Thyroid gland (tissue), 4 donors: Measurements from ENCODE around the gene ZIC1.

Experiments used
- POLR2A ChIP-seq, 2 donors: fragments of 450-650 bp; IDR thresholded peaks; one replicate each; pipeline ENCODE4 v1.6.1; 2017; ENCODE audit warnings: antibody characterized with exemption in 2 of 2, mild to moderate bottlenecking in 2 of 2, moderate library complexity in 1 of 2
- TF ChIP-seq, protein P1 (sequence below), 6 experiments: fragments of 200-600 bp in 3 of 6; fragments of 450-650 bp in 3 of 6; sonication (generic) in 3 of 6; IDR thresholded peaks; one replicate each; pipeline ENCODE4 v1.5.1; 2016 to 2019; ENCODE audit warnings: antibody characterized with exemption in 6 of 6, mild to moderate bottlenecking in 2 of 6, inconsistent platforms in 1 of 6, moderate library complexity in 1 of 6

- TF ChIP-seq, protein P1, sequence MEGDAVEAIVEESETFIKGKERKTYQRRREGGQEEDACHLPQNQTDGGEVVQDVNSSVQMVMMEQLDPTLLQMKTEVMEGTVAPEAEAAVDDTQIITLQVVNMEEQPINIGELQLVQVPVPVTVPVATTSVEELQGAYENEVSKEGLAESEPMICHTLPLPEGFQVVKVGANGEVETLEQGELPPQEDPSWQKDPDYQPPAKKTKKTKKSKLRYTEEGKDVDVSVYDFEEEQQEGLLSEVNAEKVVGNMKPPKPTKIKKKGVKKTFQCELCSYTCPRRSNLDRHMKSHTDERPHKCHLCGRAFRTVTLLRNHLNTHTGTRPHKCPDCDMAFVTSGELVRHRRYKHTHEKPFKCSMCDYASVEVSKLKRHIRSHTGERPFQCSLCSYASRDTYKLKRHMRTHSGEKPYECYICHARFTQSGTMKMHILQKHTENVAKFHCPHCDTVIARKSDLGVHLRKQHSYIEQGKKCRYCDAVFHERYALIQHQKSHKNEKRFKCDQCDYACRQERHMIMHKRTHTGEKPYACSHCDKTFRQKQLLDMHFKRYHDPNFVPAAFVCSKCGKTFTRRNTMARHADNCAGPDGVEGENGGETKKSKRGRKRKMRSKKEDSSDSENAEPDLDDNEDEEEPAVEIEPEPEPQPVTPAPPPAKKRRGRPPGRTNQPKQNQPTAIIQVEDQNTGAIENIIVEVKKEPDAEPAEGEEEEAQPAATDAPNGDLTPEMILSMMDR (IDR thresholded peaks at IDR 0.05): no peak
- no peak for TF ChIP-seq POLR2A (IDR thresholded peaks at IDR 0.05)
Observed at GRCh38 chr3:147384210-147385058, 24.7 kb upstream of the ZIC1 start.
